RKO (cell line): ENCODE data around the gene FXYD4.
A peak's percentile ranks its signal among the peaks of the same experiment; 100 is the strongest.

ENCODE experiments used
- DNase-seq: peaks from one replicate; pipeline ENCODE4 v3.0.0-alpha.2; 2016; ENCODE audit warnings: low spot score

FXYD4 gene

GRCh38 chr10:43344051-43344450 lies 27.4 kb upstream of the FXYD4 start:
- DNase-seq, result peak; percentile 25

- DNase-seq, result no peak
These were observed 23.4 kb upstream of the FXYD4 start for GRCh38 chr10:43347997-43348396.

DNA sequence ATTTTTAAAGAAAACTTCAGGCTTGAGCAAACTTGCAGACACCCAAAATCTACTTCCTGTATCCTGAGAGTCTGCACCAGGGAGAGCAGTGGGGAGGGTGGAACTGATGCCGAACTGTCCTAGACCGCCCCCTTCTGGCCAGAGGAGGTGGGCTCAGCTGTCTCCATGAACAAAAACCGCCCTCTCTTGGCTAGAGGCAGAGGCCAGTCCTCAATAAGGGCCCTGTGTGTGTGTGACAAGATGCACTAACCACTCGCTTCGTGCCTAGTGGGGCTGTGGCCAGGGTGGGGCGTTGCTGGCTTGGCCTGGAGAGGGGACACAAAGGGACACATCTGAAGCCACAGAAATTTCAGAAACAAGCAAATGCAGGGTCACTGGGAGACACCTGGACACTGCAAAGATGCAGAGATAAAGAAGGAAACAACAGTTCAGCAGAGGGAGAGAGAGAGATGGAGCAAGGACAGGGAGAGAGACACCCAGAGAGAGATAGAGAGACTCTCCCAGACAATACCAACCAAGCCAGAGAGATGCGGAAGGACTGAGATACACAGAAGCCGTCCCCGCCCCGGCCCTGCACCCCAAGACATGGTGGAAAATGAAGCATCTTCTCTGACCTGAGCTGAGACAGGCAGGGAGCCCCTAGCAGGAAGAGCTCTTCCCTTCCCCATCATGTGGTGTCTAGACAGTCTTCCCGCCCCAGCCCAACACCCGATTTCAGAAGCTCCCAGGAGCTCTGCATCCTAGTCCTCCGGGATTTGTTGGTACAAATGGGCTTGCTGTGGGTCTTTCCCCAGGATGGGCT lies 22.7 kb upstream of the FXYD4 start:
- peak; percentile 89 for DNase-seq

DNA sequence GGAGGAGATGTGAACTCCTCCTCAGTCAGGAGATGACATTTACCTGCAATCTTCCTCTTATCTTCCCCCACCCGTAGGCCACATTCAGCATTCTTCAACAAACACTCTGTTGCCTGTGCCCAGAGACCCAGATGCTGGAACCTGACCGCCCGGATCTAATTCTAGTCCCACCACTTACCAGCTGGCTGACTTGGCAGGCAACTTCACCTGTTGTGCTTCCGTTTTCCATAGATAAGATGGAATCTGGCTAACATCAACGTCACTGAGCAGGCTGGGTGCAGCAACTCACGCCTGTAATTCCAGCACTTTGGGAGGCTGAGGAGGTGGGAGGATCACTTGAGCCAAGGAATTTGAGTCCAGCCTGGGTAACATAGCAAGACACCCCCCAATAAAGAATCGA lies 21.3 kb upstream of the FXYD4 start:
- DNase-seq, result no peak

- DNase-seq, result no peak
These were observed 20.8 kb upstream of the FXYD4 start for GRCh38 chr10:43350686-43351085.

GRCh38 chr10:43351301-43351700 lies 20.1 kb upstream of the FXYD4 start:
- no peak for DNase-seq

DNA sequence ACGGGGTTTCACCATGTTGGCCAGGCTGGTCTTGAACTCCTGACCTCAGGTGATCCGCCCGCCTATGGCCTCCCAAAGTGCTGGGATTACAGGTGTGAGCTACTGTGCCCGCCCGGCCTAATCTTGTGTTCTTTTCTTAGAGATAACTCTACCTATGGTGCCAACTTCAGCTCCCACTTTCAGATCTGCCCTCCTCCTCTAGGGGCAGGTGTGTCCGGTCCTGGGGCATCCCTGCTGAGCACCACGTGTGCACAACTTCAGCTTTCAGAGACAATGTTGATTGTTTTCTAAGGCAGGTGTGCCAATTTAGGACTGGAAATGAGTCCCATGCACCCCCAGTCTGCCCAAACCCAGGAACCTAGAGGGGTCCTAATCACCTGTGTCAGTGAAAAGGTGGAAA lies 18.5 kb upstream of the FXYD4 start:
- DNase-seq, result no peak

DNA sequence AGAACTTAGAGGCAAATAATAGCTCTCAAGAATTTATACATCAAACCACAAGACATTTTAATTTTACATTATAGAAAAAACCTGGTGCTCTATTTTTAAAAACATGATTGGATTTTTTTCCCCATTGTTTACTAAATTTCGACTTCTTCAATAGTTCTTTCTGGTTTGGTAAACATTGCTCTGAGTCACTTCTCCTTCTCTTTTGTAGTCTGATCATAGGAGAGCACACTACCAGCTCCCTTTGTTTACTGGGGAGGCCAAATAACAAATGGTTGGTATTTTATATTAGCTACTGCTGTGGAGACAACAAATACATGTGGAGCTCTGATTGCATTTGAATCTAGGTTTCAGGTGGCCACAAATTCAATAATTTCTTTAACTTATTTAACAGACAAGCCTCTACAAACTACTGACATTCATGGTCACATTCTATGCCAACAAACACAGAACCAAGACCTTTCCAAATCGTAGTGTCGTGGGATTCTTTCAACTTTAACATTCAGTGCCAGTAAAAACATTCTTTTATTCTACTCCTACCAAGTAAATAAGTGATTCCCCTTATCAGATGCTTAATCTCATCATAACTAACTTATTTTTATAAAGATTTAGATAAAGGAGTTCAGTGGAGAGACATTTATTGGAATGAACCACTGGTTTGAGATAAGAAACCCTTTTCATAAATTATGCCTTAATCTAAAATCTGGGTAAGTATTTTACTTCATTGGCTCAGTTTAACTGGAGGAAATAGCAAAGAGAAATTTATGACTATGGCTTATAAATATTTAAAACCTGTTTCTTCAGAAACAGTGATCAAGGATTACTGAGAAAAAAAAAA lies 17.7 kb upstream of the FXYD4 start:
- no peak for DNase-seq

DNA sequence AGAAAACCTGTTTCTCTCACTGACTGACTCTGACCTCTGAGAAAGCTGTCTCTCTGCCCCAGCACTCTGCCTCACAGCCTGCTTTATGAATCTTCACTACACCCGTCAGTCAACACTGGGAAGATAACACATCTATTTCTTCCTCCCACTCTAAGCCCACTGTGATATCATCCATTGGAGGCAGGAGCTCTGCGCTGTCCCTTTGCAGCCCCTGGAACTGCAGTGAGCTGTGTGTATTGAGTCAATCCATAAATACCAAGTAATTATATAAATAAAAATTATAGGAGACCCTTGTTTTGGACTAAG lies 17.2 kb upstream of the FXYD4 start:
- no peak for DNase-seq

GRCh38 chr10:43354879-43355380 lies 16.5 kb upstream of the FXYD4 start:
- DNase-seq, result no peak

DNA sequence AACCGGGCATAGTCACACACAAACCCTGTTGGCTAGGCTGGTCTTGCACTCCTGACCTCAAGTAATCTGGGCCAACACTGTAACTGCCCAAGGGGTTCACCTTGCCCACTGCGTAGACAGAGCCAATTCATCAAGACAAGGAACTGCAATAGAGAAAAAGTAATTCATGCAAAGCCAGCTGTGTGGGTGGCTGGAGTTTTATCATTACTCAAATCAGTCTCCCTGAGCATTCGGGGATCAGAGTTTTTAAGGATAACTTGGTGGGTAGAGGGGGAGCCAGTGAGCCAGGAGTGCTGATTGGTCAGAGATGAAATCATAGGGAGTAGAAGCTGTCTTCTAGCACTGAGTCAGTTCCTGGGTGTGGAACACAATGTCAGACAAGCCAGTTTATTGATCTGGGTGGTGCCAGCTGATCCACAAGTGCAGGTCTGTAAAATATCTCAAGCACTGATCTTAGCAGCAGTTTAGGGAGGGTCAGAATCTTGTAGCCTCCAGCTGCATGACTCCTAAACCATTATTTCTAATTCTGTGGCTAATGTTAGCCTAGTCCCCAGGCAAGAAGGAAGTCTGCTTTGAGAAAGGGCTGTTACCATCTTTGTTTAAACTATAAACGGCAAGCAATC lies 15.6 kb upstream of the FXYD4 start:
- DNase-seq, result peak; percentile 88

GRCh38 chr10:43360086-43360485 lies 11.3 kb upstream of the FXYD4 start:
- peak; percentile 67 for DNase-seq

DNA sequence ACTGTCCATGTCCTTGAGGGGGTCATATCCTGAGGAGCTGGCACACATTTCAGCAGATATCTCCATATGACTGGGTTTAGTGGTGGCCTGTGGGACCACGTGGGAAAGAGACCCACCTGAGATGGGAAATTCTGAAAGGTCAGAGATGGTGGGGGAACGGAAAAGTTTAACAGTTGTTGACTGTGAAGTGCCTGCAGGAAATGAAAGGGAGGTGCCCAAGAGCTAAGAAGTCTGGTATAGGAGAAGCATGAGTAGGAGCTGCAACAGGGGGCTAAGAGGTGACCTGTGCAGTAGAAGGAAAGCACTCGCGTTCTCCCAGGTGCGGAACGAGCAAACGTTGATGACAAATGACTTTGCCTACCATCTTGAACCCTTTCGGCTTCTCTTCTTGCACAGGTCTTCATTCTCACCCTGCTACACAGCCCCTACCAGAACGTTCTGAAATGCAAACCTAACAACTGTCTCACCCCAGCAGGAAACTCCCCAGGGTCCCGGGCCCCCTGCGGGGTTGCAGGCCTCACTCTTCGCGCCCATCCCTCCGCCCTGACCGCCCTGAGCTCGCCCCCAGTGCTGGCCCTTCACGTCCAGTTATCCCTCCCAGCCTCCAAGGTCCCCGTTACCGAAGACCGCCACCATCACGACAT lies 9.8 kb upstream of the FXYD4 start:
- no peak for DNase-seq

DNA sequence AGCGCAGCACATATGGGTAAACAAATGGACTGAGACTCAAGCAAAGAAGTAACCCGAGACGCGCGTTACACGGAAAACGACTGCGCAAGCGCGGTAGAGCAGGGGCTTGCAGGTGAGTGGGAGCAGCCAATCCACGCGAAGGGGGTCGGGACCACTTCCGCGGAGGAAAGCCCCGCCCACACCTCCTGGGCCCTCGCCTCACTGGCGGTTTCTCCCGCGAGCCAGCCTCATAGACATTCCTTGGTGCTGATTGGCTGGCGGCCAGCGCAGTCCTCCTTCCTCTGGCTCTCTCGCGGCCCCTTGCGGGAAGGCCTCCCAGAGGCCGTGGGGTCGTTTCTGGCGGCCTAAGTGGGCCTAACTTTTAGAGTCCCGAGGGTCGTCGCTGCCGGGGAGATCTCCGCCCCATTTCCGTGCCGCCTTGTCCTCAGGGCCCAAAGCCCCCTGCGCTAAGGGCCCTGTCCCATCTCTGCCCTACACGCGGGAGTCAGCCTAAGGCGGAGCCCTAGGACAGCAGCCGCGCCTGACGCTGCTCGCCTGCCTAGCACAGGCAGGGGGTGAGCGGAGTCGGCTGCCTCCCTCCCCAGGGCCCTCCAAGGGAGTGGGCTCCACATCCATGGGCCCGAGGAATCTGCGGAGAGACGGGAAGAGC lies 9.1 kb upstream of the FXYD4 start:
- peak; percentile 90 for DNase-seq

DNA sequence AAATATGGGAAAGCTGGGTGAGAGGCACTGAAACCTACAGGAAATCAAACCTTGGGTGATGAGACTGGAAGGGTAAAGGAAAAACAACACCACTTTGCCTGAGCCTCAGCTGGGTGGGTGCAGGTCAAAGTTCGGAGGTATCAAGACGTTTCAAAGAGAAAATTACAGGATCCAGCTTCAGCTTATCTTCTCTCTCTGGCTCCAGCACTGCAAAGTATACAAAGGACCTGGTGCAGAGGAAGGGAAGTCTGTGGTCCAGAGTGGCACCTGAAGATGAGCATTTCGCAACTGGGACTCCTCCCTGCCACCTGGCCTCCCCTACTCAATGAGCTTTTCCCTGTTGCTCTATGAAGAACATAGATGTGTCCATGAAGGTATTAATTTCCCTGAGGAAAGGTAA lies 6.4 kb upstream of the FXYD4 start:
- no peak for DNase-seq

DNA sequence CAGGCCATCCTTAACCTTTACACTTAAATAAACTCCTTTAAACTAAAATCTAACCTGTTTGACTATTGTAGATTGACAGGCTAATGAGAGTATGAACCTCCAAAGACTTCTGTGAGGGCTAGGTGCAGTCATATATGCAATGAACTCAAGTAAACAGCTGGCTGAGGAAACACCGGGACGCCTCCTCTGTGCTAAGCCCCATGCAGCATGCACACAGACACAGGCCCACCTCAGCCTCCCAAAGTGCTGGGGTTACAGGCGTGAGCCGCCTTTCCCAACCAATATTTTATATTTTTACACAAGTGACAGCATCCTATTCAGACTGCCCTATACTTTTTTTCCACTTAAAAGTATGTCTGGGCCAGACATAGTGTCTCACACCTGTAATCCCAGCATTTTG lies 1.5 kb upstream of the FXYD4 start:
- no peak for DNase-seq

- no peak for DNase-seq
These were observed 693 bp upstream of the FXYD4 start for GRCh38 chr10:43370671-43371215.

GRCh38 chr10:43372765-43373361 lies 1.4 kb downstream of the FXYD4 start:
- DNase-seq, result no peak

- no peak for DNase-seq
These were observed 2.0 kb downstream of the FXYD4 start for GRCh38 chr10:43373461-43373860.

DNA sequence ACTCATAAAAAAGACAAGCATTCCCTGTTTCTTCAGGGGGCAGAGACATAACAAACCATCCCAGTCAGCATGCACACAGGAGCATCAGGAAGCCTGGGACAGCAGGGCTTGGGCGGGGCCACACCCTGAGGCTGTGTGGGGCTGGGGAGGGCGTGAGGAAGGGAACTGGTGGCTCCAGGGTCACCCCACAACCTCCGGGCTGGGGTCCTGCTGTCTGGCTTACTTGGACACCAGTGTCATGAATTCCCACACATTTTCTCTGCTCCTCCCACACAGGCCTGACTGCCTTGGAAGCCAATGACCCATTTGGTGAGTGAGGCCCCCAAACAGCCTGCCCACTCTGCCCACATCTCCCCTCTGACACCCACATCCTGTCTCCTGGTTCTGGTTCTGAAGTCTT lies 2.8 kb downstream of the FXYD4 start:
- DNase-seq, result no peak

DNA sequence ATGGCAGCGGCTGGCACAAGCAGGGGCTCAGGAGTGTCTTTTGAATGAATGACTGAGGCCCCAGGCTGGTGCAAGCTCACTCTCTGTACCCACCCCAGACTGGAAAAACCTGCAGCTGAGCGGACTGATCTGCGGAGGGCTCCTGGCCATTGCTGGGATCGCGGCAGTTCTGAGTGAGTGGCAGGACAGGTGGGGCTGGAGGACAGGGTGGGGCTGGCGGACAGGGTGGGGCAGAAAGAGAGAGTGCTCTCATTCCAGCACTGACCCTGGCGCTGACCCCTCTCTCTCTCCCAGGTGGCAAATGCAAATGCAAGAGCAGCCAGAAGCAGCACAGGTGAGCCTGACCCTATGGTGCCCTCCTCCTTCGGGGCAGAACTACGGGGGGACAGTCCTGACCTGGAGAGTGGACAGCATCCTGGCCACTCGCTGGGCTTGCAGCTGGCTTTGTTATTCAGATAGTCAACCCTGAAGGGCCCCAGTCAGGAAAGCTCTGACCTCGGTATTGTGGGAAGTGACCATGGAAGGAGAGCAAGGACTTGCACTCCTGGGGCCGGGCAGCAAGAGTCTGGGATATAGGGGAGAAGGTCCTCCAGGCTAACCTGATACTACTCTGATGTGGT lies 4.1 kb downstream of the FXYD4 start:
- no peak for DNase-seq
